ENCODE data around the gene ATP7B.

The ATP7B gene

DNA sequence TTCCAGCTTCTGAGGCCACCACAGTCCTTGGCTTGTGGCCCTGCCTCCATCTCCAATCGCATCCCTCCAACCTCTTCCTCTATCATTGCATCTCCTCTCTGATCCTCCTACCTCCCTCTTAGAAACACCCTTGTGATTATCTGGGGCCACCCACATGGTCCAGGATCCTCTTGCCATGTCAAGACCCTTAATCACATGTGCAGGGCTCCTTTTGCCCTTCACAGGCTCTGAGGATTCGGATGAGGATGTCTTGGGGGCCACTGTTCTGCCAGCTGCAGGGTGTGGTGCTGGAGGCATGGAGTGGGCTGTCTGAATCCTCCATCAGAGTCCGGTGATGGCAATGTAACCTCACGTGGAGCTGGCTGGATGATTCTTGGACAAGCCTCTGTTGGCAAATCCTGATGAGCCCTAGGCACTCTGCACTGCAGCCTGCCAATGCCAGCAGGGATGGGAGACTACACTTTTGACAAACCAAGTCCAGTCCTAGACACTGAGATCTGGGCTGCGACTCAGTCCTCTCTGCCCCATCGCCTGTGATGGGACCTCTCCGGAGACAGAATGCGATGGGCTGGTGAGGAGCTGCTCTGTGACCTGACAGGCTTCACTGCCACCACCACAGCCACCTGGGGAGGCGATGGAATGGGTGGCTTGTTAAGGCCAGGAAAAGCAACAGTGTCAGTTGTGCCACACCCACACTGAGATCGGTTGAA lies 88.3 kb downstream of the ATP7B start:
- CTCF ChIA-PET = interaction anchor here (1.6 kb wide), 1 partner anchor 10 kb away, joined by 5 read pairs; no protein-coding TSS in a partner anchor

DNA sequence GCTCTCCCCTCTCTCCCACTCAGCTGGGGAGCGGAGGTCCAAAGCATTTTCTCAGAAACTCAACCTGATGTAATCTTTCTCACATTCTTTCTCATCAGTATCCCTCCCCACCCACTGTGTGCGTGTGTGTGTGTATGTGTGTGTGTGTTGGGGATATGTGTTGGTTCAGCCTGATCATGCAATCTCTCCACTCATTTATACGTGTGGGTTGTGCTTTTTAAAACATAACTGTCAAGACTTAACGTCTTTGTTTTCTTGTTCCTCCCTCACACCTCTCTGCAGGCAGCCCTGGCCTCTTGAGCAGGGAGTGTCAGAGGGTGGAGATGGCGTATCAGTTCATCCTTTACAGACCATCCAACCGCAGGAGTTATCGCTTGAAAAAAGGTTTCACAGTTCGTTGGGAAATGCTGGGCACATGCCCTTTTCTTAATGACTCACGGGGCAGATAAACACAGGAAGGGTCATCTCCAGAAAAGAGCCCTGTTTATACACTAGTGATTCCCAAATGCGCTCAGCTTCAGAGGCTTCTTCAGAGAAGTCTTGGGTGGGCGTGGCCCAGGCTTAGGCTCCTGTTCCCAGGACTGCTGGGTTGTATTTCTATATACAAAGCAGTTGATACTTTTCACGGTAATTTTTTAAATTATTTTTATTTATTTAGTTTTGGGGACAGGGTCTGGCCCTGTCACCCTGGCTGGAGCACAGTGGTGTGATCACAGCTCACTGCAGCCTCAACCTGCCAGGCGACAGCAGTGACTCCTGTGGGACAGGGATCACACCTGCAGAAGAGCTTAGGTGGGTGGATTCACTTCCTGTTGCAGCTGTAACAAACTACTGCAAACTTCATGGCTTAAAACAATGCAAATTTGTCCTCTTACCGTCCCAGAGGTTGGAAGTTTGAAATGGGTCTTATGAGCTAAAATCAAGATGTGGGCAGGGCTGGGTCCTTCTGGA lies 89.2 kb downstream of the ATP7B start:
- ChIA-PET CTCF (interaction anchor here (1.2 to 1.7 kb wide), 3 partner anchors 9 to 40 kb away, joined by 3 to 5 read pairs (median 3); no protein-coding TSS in a partner anchor), POLR2A (no interaction called here)
- DNase-seq (ENCODE audit: extremely low spot score) = no peak
- TF ChIP-seq, protein P1, sequence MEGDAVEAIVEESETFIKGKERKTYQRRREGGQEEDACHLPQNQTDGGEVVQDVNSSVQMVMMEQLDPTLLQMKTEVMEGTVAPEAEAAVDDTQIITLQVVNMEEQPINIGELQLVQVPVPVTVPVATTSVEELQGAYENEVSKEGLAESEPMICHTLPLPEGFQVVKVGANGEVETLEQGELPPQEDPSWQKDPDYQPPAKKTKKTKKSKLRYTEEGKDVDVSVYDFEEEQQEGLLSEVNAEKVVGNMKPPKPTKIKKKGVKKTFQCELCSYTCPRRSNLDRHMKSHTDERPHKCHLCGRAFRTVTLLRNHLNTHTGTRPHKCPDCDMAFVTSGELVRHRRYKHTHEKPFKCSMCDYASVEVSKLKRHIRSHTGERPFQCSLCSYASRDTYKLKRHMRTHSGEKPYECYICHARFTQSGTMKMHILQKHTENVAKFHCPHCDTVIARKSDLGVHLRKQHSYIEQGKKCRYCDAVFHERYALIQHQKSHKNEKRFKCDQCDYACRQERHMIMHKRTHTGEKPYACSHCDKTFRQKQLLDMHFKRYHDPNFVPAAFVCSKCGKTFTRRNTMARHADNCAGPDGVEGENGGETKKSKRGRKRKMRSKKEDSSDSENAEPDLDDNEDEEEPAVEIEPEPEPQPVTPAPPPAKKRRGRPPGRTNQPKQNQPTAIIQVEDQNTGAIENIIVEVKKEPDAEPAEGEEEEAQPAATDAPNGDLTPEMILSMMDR (IDR thresholded peaks at IDR 0.05; ENCODE audit: control extremely low read depth, extremely low read depth, low read depth, missing control alignments) = no peak

More for the DNA sequence above, 88.3 kb downstream of the ATP7B start:
- POLR2A ChIA-PET = no interaction called here
- TF ChIP-seq, protein P1 (IDR thresholded peaks at IDR 0.05; ENCODE audit: control extremely low read depth, extremely low read depth, low read depth, missing control alignments) = no peak
- DNase-seq (ENCODE audit: extremely low spot score) = no peak

DNA sequence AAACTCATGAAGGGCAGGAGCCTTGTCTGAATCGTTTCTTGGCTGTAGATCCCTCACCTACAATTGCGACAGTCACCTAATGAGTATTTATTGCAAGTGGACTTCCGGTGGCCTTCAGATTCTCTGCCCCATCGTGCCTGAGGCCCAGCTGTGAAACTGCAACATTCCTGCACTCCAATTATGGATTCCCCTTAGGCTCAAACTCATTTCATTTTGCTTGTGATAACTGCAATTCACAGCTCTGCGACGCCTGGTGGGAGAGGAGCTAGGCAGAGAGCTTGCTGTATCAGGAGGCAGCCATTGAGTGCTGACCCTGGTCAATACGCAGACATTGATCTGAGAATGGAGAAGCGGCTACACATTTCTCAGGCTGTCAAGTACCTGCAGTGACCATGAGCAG lies 90.5 kb downstream of the ATP7B start:
- POLR2A ChIA-PET = no interaction called here
- no peak for DNase-seq (ENCODE audit: extremely low spot score)

DNA sequence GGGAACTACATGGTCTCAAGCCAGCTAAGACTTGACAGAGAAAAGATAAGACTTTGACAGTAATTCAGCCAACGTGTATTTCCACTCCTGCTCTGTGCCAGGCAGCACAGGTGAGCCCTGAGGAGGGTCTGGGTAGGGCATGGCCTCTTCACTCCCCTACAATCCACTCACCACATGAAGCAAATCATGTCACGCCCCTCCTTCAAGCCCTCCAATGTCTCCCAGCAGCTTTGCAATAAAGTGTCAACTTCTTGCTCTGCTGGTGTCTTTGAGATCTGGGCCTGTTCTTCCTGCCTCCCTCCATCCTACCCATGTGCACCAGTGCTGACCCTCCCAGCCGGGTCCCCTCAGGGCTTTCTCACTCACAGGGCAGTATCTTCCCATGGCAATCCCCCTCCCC lies 91.0 kb downstream of the ATP7B start:
- TF ChIP-seq, protein P1 (IDR thresholded peaks at IDR 0.05; ENCODE audit: control extremely low read depth, extremely low read depth, low read depth, missing control alignments) = no peak
- CTCF ChIA-PET = interaction anchor here (1.5 kb wide), 1 partner anchor 27 kb away, joined by 3 read pairs; no protein-coding TSS in a partner anchor
- POLR2A ChIA-PET = no interaction called here
- DNase-seq (ENCODE audit: extremely low spot score) = no peak

More for the DNA sequence above, 90.5 kb downstream of the ATP7B start:
- CTCF ChIA-PET = interaction anchor here (1.2 to 1.7 kb wide), 3 partner anchors 8 to 39 kb away, joined by 3 read pairs; no protein-coding TSS in a partner anchor
- TF ChIP-seq, protein P1 (IDR thresholded peaks at IDR 0.05; ENCODE audit: control extremely low read depth, extremely low read depth, low read depth, missing control alignments) = no peak

DNA sequence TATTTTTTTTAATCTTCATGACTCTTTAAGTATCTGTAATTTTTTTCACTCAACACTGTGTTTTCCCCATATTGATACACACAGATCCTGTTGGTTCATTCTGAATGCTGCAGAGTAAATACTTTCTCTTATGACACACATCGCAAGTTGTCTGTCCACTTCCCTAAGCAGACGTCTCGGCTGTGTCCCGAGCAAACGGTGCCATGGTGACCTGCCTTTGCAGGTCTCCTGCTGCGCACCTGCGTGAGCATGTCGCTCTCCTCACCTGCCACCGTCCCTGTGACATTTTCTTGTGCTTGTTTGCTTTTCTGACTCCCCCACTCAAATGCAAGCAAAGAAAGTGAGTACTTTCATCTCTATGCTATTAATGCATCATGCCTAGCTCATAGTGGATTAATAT lies 91.7 kb downstream of the ATP7B start:
- no peak for DNase-seq (ENCODE audit: extremely low spot score)
- ChIA-PET CTCF (interaction anchor here (1.5 kb wide), 1 partner anchor 27 kb away, joined by 3 read pairs; no protein-coding TSS in a partner anchor), POLR2A (no interaction called here)
- TF ChIP-seq, protein P1 (IDR thresholded peaks at IDR 0.05; ENCODE audit: control extremely low read depth, extremely low read depth, low read depth, missing control alignments) = no peak

DNA sequence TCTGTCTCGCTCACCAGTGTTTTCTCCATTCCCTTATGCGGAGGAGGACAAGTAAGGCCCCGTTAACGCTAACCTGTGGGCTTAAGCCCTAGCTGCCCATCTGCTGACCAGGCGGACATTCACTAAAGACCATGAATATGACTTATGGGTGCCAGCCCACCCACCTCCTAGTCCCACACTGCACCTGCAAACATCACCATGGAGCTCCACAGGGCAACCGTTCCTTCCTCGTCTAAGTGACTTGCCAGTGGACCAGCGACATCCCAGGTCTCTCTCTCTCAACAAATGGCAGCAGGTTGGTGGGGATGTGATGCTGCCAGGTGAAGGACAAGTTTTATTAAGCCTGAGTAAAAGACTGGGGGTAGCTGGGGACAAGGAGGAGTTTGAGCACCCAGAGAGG lies 94.3 kb downstream of the ATP7B start:
- no peak for DNase-seq (ENCODE audit: extremely low spot score)
- TF ChIP-seq, protein P1 (IDR thresholded peaks at IDR 0.05; ENCODE audit: control extremely low read depth, extremely low read depth, low read depth, missing control alignments) = no peak
- ChIA-PET POLR2A (no interaction called here), CTCF (interaction anchor here (0.9 kb wide), 1 partner anchor 11 kb away, joined by 3 read pairs; no protein-coding TSS in a partner anchor)
